Measurements from ENCODE around the gene ARMS2. TPM values are rescaled to one million over a fixed set of nuclear protein-coding genes. Genes with fewer than 3 reads are reported as not detected.

Gene ARMS2
- total RNA-seq, 4 donors from 2014 or later, result not detected

DNA sequence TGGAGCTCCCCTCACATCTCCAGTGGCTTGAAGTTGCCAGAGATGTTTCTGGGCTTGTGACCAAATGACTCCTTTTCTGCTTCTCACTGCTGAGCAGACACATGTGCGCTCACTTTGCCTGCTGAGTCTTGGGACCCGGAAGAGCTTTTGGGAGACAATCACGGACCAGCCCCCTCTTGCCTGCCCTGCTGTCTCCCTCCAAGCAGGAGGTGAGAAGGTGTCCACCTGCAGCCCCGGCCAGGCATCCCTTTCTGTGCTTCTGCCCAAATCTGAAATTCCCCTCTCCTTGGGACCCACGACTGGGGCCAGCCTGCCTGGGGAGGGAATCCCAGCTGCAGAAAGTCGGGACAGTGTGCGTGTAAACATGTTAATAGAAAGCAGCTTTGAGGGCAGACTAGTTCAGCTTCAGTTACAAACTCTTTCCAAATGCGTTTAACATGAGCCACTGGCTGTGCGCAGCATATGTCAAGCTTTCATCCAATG, 38.6 kb downstream of the ARMS2 start:
- no peak for DNase-seq (ENCODE audit: low spot score)
- TF ChIP-seq, protein P1, sequence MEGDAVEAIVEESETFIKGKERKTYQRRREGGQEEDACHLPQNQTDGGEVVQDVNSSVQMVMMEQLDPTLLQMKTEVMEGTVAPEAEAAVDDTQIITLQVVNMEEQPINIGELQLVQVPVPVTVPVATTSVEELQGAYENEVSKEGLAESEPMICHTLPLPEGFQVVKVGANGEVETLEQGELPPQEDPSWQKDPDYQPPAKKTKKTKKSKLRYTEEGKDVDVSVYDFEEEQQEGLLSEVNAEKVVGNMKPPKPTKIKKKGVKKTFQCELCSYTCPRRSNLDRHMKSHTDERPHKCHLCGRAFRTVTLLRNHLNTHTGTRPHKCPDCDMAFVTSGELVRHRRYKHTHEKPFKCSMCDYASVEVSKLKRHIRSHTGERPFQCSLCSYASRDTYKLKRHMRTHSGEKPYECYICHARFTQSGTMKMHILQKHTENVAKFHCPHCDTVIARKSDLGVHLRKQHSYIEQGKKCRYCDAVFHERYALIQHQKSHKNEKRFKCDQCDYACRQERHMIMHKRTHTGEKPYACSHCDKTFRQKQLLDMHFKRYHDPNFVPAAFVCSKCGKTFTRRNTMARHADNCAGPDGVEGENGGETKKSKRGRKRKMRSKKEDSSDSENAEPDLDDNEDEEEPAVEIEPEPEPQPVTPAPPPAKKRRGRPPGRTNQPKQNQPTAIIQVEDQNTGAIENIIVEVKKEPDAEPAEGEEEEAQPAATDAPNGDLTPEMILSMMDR (IDR thresholded peaks at IDR 0.05), result no peak

DNA sequence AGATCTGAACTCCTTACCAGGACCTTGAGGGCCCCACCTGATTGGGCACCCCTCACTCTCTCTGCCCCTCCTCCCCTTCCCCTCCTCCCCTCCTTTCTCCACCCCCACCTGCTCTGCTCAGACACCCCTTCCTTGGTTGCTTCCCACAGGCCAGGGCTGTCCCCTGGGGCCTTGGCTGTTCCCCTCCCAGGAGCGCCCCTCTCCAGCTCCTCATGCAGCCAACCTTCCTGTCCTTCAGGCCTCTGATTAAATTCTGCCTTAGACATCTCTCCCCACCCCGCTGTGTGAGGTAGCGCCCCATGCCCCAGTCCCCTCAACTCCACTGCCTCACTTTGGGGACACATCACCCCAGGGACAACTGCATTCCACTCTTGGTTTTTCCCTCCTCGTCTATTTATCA, 39.3 kb downstream of the ARMS2 start:
- TF ChIP-seq, protein P1 (IDR thresholded peaks at IDR 0.05), result no peak
- DNase-seq (ENCODE audit: low spot score) (no peak), ATAC-seq (ENCODE audit: low FRiP score) (no peak)

More for the DNA sequence above, 38.6 kb downstream of the ARMS2 start:
- ATAC-seq (ENCODE audit: low FRiP score), result no peak

DNA sequence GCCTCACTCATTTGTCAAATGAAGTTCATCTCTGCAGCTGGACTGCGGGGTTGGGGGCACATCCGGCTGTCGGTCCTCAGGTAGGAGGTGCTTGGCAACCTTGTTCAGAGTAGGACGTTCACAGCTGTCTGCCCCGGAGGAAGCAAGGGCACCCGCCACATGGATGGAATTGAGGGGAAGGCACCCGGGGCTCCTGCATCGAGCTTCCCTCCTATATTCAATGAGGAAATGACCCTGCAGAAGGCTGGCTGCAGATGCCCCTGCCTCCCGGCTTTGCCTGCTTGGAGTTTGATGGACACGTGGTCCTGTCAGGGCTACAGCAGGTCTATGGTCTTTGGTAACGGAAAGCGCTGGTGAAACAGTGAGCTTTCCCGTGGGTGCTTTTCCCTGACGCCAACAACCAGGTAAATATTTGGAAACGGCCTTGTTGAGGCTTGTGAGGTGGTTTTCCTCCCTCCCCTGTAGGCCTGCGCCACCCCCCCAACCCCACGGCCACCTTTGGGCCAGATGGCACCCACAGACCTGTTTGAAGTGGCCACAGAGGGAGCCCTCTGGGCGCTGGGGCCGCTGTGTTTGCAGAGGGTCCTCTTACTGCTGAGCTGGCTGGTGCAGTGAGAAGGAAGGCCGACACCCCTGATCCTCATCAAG, 39.8 kb downstream of the ARMS2 start:
- DNase-seq (ENCODE audit: low spot score) (no peak), ATAC-seq (ENCODE audit: low FRiP score) (no peak)
- TF ChIP-seq, protein P1 (IDR thresholded peaks at IDR 0.05), result no peak

DNA sequence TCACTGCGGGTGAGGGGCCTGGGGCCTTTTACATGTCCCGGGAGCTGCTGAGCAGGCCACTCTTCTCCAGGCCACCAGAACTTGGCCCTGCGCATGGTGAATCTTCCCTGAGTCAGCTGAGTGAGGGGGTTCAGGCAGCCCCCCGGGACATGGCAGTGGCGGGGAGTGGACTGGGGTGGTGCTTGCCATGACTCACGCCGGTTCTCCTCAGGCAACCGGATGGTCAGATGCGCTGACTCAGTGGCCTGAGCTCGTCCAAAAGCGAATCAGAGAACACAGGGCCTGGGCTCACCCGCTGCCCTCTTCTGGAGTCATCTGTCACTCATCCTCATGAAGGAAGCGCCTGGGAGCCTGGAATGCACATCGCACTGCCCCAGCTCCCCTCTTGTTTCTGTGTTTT, 40.4 kb downstream of the ARMS2 start:
- DNase-seq (ENCODE audit: low spot score), result peak; percentile 58
- peak; percentile 45 for ATAC-seq (ENCODE audit: low FRiP score)
- TF ChIP-seq, protein P1 (IDR thresholded peaks at IDR 0.05), result no peak

DNA sequence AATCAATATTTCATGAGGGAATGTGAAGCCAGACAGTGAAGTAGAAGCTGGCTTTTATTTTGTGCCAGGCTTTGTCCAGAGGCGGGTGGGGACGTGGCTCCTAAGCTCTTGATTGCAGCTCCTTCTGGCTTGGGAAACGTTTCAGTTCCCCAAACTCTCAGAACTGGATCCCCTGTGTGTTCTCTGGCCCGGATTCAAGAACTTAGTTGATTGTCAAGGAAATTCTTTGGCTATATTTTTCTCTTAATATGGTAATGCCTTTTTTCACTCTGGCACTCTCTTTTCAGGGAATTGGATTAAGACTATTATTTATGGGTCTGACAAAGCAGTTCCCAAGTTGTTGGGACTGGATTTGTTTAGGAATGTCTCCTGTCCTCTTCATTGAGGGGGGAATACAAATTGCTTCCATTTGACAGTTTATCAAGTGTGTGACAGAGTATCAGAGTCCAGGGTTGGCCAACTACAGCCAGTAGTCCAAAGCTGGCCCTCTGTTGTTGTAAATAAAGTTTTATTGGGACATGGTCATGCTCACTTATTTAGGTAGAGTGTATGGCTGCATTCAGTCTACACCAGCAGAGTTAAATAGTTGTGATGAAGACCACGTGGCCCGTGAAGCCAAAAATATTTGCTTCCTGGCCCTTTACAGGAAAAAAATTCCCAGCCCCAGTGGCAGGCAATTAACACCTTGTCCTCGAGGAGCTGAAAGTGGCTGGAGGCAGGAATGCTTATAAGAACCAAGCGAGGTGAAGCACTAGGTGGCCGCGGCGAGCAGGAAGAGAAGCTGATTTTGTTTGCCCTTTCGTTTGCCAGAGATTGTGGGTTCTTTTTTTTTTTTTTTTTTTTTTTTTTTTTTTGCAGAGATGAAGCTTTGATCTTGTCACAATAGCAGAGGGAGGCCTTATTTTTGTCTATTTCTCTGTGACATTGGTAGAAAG, 41.2 kb downstream of the ARMS2 start:
- no peak for ATAC-seq (ENCODE audit: low FRiP score)
- no peak for DNase-seq (ENCODE audit: low spot score)

DNA sequence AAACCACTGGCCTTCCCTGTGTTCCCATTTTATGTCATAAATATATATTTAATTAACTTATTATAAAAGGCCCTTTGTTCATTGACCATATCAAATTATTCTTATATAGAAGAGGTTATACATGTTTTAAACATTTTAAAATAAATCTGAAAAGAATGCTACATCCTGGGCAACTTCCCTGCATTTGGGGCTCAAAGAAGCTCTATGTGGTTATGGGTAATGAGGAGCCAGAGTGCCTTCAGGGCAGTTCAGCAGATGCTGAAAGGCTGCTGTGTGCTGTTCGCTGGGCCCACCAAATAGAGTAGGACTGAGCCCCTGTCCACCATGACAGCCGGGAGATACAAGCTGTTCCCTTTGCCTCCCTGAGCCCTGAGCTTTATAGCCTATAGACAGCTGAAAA, 42.8 kb downstream of the ARMS2 start:
- TF ChIP-seq, protein P1 (IDR thresholded peaks at IDR 0.05), result no peak
- ATAC-seq (ENCODE audit: low FRiP score), result no peak
- no peak for DNase-seq (ENCODE audit: low spot score)

More for the DNA sequence above, 41.2 kb downstream of the ARMS2 start:
- TF ChIP-seq, protein P1 (IDR thresholded peaks at IDR 0.05), result no peak

Data from omental fat pad (tissue), 4 donors.